ENCODE results near the gene CDCA7. TPM values are rescaled to one million over a fixed set of nuclear protein-coding genes. Genes with fewer than 3 reads are reported as not detected.
"Not testable (repeated sequence)": the region's sequence is repeated elsewhere in the genome, so short reads cannot be mapped to it uniquely, and the experiment has no call there.

CDCA7 gene
- total RNA-seq, 1 experiment from 2014 or later = 50.3 TPM

GRCh38 chr2:173416415-173417152 lies 61.9 kb downstream of the CDCA7 start:
- H4K20me1 ChIP-seq (ENCODE audit: control insufficient read depth, insufficient read depth, insufficient read length); DNase-seq; H2AFZ ChIP-seq (ENCODE audit: low read length); H3K79me1 ChIP-seq (ENCODE audit: insufficient read depth, low read depth, low read length, poor library complexity, severe bottlenecking); H3K18ac ChIP-seq (ENCODE audit: insufficient read length, low read depth, low read length); H3K4me1 ChIP-seq (ENCODE audit: insufficient read depth, low read length); H2BK20ac ChIP-seq (ENCODE audit: low read depth, low read length, poor library complexity, severe bottlenecking); H2BK15ac ChIP-seq (ENCODE audit: low read depth, low read length); H3K9me3 Mint-ChIP-seq; H3K23me2 ChIP-seq (ENCODE audit: insufficient read length, low read depth, low read length, poor library complexity, severe bottlenecking); H2BK5ac ChIP-seq (ENCODE audit: insufficient read length, low read length); H3K27ac Mint-ChIP-seq; H3K9me3 ChIP-seq (ENCODE audit: control insufficient read depth, low read depth, low read length); H3K27me3 ChIP-seq (ENCODE audit: insufficient read depth, low read length); H4K91ac ChIP-seq (ENCODE audit: insufficient read length, low read depth, low read length); H4K8ac ChIP-seq (replicated peaks; ENCODE audit: insufficient read length, low read depth, low read length); H3K36me3 Mint-ChIP-seq (ENCODE audit: insufficient read depth in 1 of 3, low read depth in 3 of 3); H2AK5ac ChIP-seq (ENCODE audit: insufficient read length, low read length); H3K9ac ChIP-seq (ENCODE audit: extremely low read depth, insufficient read length, low read length); H3T11ph ChIP-seq (ENCODE audit: low read length); H2BK12ac ChIP-seq (ENCODE audit: insufficient read length, low read depth, low read length); H3K79me2 ChIP-seq (ENCODE audit: insufficient read depth, low read length); H3K56ac ChIP-seq (ENCODE audit: insufficient read length, low read depth, low read length); H2BK120ac ChIP-seq (ENCODE audit: low read depth, low read length, poor library complexity, severe bottlenecking); H3K14ac ChIP-seq (ENCODE audit: insufficient read depth, low read length); H3K4me3 Mint-ChIP-seq; H4K5ac ChIP-seq (ENCODE audit: insufficient read length, low read depth, low read length); H3K4ac ChIP-seq (ENCODE audit: low read depth, low read length); H3K4me2 ChIP-seq (ENCODE audit: insufficient read depth, insufficient read length, low read length); H3K27ac ChIP-seq (ENCODE audit: insufficient read length, low read depth, low read length); H3K27me3 Mint-ChIP-seq (ENCODE audit: low read depth); H3K23ac ChIP-seq (ENCODE audit: insufficient read length, low read depth, low read length): not testable (repeated sequence)
- peaks cover 9 to 17% of the 10 kb centered on the region in 2 experiments for H3K4me1 Mint-ChIP-seq
- no CpG with 5 or more reads among the region's 26 CpGs for WGBS (ENCODE audit: extremely low coverage, insufficient read length, low lambda C conversion rate)

Data from H9 (cell line).